Calu3 (cell line): ENCODE results near the gene KMT5C. TPM values are rescaled to one million over a fixed set of nuclear protein-coding genes. Genes with fewer than 3 reads are reported as not detected.

Experiments used
- BruUV-seq: library from RNA; stranded (reverse); fragments of 400-500 nt; replicated peaks from 2 replicates; lab custom pipeline; 2021; lab: Mats Ljungman, UMichigan
- CTCF ChIA-PET: fragments of 300-600 bp; sonication (Branson Sonifier 250); formaldehyde crosslinking; loops from one replicate; lab custom pipeline; 2022; ENCODE audit warnings: antibody characterized with exemption; lab: Charles Lee
- DNase-seq: peaks from one replicate; pipeline ENCODE4 v3.0.0; 2022
- H3K27ac Mint-ChIP-seq: one replicate; pipeline ENCODE4 v1.8.0; 2022; ENCODE audit warnings: mixed read lengths; ENCODE audit not compliant: unreplicated experiment
- H3K27me3 Mint-ChIP-seq: one replicate; pipeline ENCODE4 v1.8.0; 2022; ENCODE audit warnings: mixed read lengths; ENCODE audit not compliant: unreplicated experiment
- H3K36me3 Mint-ChIP-seq: one replicate; pipeline ENCODE4 v1.8.0; 2022; ENCODE audit warnings: mild to moderate bottlenecking, moderate library complexity, mixed read lengths; ENCODE audit not compliant: insufficient read depth, unreplicated experiment
- H3K4me1 Mint-ChIP-seq: one replicate; pipeline ENCODE4 v1.8.0; 2022; ENCODE audit warnings: mild to moderate bottlenecking, low read depth, mixed read lengths; ENCODE audit not compliant: unreplicated experiment
- H3K4me3 Mint-ChIP-seq: one replicate; pipeline ENCODE4 v1.8.0; 2022; ENCODE audit warnings: mild to moderate bottlenecking, low read depth, moderate library complexity, mixed read lengths; ENCODE audit not compliant: unreplicated experiment
- H3K9me3 Mint-ChIP-seq: one replicate; pipeline ENCODE4 v1.8.0; 2022; ENCODE audit warnings: low read depth, mixed read lengths; ENCODE audit not compliant: unreplicated experiment
- CTCF ChIP-seq: fragments of 200-600 bp; IDR thresholded peaks from one replicate; pipeline ENCODE4 v1.8.0; 2022; ENCODE audit warnings: antibody characterized with exemption; ENCODE audit not compliant: unreplicated experiment
- intact Hi-C: fragments of 100-400 bp; cut with micrococcal nuclease; formaldehyde crosslinking; loops from one replicate; pipeline ENCODE4 v1.10.0; 2022; ENCODE audit not compliant: unreplicated experiment
- total RNA-seq: library from RNA; stranded (reverse); gene quantifications from 2 replicates; pipeline ENCODE4 v1.2.3, GENCODE V29; 2022

The KMT5C gene
- total RNA-seq, 1 experiment from 2014 or later: 23.5 TPM

GRCh38 chr19:55384920-55385723 is 45.4 kb downstream of the KMT5C start:
- peaks cover 84% of the 10 kb centered on the region for H3K36me3 Mint-ChIP-seq
- H3K4me1 Mint-ChIP-seq: peaks cover 49% of the 10 kb centered on the region
- H3K9me3 Mint-ChIP-seq: no peaks in the 10 kb centered on the region
- CTCF ChIA-PET: interaction anchor here (1.0 to 1.8 kb wide), 6 partner anchors 33 to 269 kb away, joined by 3 to 8 read pairs (median 5); partner anchors contain the start of genes DNAAF3, HSPBP1, KMT5C and PPP6R1
- BruUV-seq: TSS peak; percentile 26
- peak overlapping the region; percentile 91 for H3K4me3 Mint-ChIP-seq
- DNase-seq: peak; percentile 97
- no peaks in the 10 kb centered on the region for H3K27me3 Mint-ChIP-seq
- H3K27ac Mint-ChIP-seq: peak overlapping the region; percentile 97
- TF ChIP-seq CTCF: no peak
- intact Hi-C loops: loop anchor here (5.0 to 10.0 kb wide), 4 partner anchors 48 to 250 kb away; partner anchors contain the start of genes KMT5C and TNNT1

- no peak for TF ChIP-seq CTCF
- peaks cover 49% of the 10 kb centered on the region for H3K4me1 Mint-ChIP-seq
- DNase-seq: peak; percentile 99
- H3K4me3 Mint-ChIP-seq: peak within 1 kb of the TSS; percentile 91
- H3K27me3 Mint-ChIP-seq: no peaks in the 10 kb centered on the region
- CTCF ChIA-PET: no interaction called here
- TSS peak; percentile 71 for BruUV-seq
- intact Hi-C loops: loop anchor here (10.0 kb wide), 2 partner anchors 241 to 249 kb away; partner anchors contain the start of gene TNNT1
- H3K36me3 Mint-ChIP-seq: peaks cover 92% of the 10 kb centered on the region
- peak within 1 kb of the TSS; percentile 97 for H3K27ac Mint-ChIP-seq
- H3K9me3 Mint-ChIP-seq: no peaks in the 10 kb centered on the region
Measured at GRCh38 chr19:55385724-55386492, 46.2 kb downstream of the KMT5C start, which contains the start of gene RPL28. TSS of gene RPL28 (plus strand) at chr19:55385932. CDS start at chr19:55386358, 426 bp downstream.

- H3K27ac Mint-ChIP-seq: peak overlapping the region; percentile 97
- H3K4me1 Mint-ChIP-seq: peaks cover 45% of the 10 kb centered on the region
- H3K36me3 Mint-ChIP-seq: peaks cover 95% of the 10 kb centered on the region
- H3K9me3 Mint-ChIP-seq: no peaks in the 10 kb centered on the region
- BruUV-seq: no TSS peak
- peak overlapping the region; percentile 91 for H3K4me3 Mint-ChIP-seq
- intact Hi-C loops: loop anchor here (10.0 kb wide), 2 partner anchors 242 to 248 kb away; partner anchors contain the start of gene TNNT1
- CTCF ChIA-PET: no interaction called here
- no peaks in the 10 kb centered on the region for H3K27me3 Mint-ChIP-seq
- DNase-seq: no peak
- TF ChIP-seq CTCF: no peak
Measured at GRCh38 chr19:55386493-55386971, 46.9 kb downstream of the KMT5C start.
